Stimulated activated CD8-positive, alpha-beta memory T cell treated with anti-CD3 and anti-CD28 coated beads, Interleukin-15, amount 100 ng/mL, for 24 hours (primary cell): Measurements from ENCODE around the gene TFF2.

Source experiments
- DNase-seq: peaks from one replicate; pipeline ENCODE4 v3.0.0-alpha.2; 2020; ENCODE audit warnings: low read depth

Gene TFF2

GRCh38 chr21:42305707-42306147 is 45.1 kb downstream of the TFF2 start:
- no peak for DNase-seq

GRCh38 chr21:42304556-42305454 is 46.0 kb downstream of the TFF2 start:
- DNase-seq: no peak

- no peak for DNase-seq
Measured at GRCh38 chr21:42303443-42303842, 47.4 kb downstream of the TFF2 start.

- DNase-seq: no peak
Measured at GRCh38 chr21:42302794-42303193, 48.0 kb downstream of the TFF2 start.

DNA sequence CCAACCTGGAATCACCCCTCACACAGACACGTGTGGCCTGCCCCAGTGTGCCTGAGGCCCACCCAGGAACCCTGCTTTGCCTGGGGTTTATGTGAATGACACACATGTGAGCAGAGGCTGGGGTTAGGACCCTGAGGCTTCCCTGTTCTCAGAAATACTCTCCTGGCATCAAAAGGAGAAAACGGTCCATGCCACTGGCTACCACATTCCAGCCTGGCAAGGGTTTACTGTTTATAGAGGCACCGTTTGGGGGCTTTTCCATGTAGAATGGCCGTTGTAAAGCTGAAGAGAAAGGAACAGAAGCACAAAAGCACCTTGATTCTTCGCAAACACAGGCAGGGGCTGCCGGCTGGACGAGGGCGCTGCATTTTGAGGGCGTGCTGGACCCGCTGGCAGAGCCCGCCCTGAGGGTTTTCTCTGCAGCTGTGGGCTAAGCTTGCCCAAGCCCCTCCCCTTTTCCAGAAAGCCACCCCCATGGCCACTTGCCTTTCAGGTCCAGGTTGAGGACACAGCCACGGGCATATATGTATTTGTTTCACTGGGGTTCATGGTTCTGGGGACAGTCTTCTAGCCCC is 48.6 kb downstream of the TFF2 start:
- no peak for DNase-seq

- DNase-seq: no peak
Measured at GRCh38 chr21:42301371-42302075, 49.3 kb downstream of the TFF2 start.

DNA sequence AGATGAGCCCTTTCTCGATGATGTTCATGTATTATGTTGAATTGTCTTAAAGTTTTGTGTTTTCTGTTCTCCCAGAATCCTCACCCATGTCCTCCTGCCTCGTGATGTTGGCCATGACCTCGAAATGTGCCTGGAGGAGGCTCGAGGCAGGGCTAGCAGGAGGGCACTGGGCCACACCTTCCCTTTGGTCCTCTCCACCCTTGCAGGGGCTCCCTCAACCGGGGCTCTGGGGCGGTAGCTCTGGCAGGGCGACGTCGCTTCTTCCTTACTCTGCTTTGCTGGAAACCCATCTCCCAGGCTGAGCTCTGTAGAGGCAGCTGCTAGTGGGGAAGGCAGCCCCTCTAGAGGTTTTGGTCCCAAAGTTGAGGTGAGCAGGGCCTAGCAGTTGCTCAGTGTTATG is 49.8 kb downstream of the TFF2 start:
- DNase-seq: no peak

- DNase-seq: no peak
Measured at GRCh38 chr21:42300045-42300583, 50.7 kb downstream of the TFF2 start.

- DNase-seq: no peak
Measured at GRCh38 chr21:42299324-42300044, 51.3 kb downstream of the TFF2 start.

- no peak for DNase-seq
Measured at GRCh38 chr21:42298657-42299056, 52.1 kb downstream of the TFF2 start.

DNA sequence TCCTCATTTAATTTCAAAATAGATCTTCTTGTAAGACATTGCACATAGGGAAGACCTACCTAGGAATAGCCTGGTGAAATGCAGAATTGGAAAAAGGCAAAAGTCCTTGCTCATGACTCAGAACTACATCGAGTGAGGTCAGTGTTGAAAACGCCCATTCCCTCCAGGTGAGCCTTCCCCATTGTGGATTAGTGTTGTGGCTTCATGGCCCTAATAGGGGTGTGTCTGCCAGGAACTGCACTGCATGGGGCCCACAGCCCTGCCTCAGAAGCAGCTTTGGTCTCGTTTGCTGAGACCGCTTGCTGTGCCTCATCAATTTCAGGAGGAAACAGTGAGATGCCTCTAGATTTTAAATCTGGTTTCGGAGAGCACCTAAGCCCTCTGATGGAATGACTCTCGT is 52.6 kb downstream of the TFF2 start:
- DNase-seq: no peak

- no peak for DNase-seq
Measured at GRCh38 chr21:42297377-42297776, 53.4 kb downstream of the TFF2 start.

DNA sequence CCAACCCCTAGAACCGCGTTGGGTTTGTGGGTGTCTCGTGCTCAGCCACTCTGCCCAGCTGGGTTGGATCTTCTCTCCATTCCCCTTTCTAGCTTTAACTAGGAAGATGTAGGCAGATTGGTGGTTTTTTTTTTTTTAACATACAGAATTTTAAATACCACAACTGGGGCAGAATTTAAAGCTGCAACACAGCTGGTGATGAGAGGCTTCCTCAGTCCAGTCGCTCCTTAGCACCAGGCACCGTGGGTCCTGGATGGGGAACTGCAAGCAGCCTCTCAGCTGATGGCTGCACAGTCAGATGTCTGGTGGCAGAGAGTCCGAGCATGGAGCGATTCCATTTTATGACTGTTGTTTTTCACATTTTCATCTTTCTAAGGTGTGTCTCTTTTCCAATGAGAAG is 54.3 kb downstream of the TFF2 start:
- DNase-seq: no peak
